Glomerular visceral epithelial cell (primary cell): ENCODE measurements around the gene ARHGAP6.

ENCODE experiments used
- DNase-seq: peaks from one replicate; pipeline ENCODE4 v3.0.0-alpha.2; 2016; ENCODE audit errors: extremely low spot score

ARHGAP6 gene

GRCh38 chrX:11111037-11111851, 554.5 kb downstream of the ARHGAP6 start, which contains the start of gene HCCS:
Gene HCCS (plus strand): TSS chrX:11111332. CDS start chrX:11112061, 729 bp downstream.
- DNase-seq, result peak; percentile 86

GRCh38 chrX:11109968-11110367, 555.8 kb downstream of the ARHGAP6 start:
- DNase-seq, result no peak

GRCh38 chrX:11108253-11108941, 557.3 kb downstream of the ARHGAP6 start:
- DNase-seq, result no peak

- DNase-seq, result no peak
Measured at GRCh38 chrX:11105080-11105479, 560.6 kb downstream of the ARHGAP6 start.

- DNase-seq, result no peak
Measured at GRCh38 chrX:11103751-11104150, 562.0 kb downstream of the ARHGAP6 start.

GRCh38 chrX:11103006-11103405, 562.7 kb downstream of the ARHGAP6 start:
- no peak for DNase-seq

- peak; percentile 67 for DNase-seq
Measured at GRCh38 chrX:11100281-11101035, 565.3 kb downstream of the ARHGAP6 start.

GRCh38 chrX:11099465-11099864, 566.3 kb downstream of the ARHGAP6 start:
- DNase-seq, result no peak

- no peak for DNase-seq
Measured at GRCh38 chrX:11097933-11098332, 567.8 kb downstream of the ARHGAP6 start.

- DNase-seq, result no peak
Measured at GRCh38 chrX:11089802-11090201, 575.9 kb downstream of the ARHGAP6 start.
